HL-60/S4 treated with retinoic acid at 250 ng/mL for 4 days and 3 days (cell line): Measurements from ENCODE around the gene SGMS2.

ENCODE experiments used
- in situ Hi-C: fragments of 300-500 bp; cut with MboI; formaldehyde crosslinking; loops from 2 replicates; pipeline ENCODE4 v1.7.0; 2022; ENCODE audit warnings: low sequenced_read_pairs

The SGMS2 gene

GRCh38 chr4:107828315-107829090, 3.8 kb downstream of the SGMS2 start:
- in situ Hi-C loops: no loop called here

- in situ Hi-C loops: no loop called here
Observed at GRCh38 chr4:107831140-107831539, 6.4 kb downstream of the SGMS2 start.

DNA sequence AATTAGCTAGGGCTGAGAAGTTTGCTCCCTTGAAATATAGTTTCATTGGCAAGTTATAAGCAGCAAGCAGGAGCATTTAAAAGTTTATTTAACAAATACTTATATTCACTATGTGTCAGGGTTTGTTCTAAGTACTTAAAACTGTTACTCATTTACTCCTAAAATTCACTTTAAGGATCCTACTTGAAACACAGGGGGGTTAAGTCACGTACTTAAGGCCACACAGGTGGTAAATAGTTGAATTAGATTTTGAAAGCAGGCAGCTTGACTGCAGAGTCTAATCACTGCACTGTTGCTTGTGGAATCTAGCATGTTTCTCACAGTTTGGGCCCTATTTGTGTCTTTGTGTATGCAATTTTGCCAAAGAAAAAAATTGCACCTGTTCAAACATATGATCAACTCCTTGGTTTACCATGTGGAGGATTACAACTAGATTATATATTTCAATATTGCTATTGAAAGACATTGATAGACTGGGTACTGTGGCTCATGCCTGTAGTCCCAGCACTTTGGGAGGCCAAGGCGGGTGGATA, 7.6 kb downstream of the SGMS2 start:
- in situ Hi-C loops: no loop called here

GRCh38 chr4:107834241-107834794, 9.6 kb downstream of the SGMS2 start:
- in situ Hi-C loops: no loop called here

DNA sequence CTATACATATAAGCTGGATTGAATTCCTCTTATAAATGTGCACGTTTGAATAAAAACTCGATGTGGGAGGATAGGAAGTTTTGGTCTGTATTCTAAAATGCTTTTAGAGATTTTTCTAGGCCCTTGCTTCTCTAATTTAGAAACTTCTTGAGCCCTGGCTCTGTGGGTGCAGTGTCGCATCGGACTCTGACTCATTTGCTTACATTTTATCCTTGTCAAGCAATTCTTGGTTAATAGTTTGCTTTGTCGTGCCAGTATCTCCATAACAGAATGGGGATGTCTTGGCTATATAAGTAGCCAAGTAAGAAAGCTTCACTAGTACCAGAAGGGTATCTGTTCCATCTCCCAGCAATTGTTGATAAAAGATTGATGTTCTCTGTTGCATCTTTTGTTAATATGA, 10.7 kb downstream of the SGMS2 start:
- in situ Hi-C loops: no loop called here

- in situ Hi-C loops: no loop called here
Observed at GRCh38 chr4:107837317-107837716, 12.6 kb downstream of the SGMS2 start.

DNA sequence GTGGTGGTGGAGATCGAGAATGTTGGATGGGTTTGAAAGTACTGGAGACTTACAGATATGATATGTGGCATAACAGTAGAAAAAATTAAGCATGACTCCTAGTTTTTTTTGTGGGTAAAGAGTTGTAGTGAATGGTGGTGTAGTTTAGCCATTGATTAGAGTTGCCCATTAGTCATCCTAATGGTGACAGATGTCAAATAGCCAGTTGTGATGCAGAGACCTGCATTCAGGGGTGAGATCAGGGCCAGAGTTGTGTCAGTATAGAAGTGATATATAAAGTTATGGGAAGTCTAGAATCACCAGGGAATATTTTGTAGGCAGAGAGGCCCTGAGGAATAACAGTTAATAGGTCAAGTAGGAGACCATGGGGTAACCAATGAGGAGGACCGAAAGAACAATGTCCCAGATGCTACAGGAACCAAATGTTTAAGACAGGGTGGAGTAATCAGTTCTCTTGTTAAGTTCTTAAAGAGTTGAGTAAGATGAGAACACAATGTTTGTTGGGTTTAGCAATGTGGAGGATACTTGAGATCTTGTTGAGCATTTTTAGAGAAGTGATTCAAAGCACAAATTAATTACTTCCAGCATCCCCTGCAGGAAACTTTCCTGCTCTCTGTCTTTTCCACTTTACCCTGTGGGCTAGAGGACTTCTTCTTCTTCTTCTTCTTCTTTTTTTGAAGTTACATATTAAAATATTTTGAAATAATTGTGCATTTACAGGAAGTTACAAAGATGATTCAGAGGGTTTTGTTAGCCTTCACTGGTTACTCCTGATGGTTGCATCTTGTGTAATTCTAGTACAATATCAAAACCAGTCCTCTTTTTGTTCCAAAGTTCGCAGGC, 13.3 kb downstream of the SGMS2 start:
- in situ Hi-C loops: no loop called here

- in situ Hi-C loops: no loop called here
Observed at GRCh38 chr4:107838861-107839565, 14.3 kb downstream of the SGMS2 start.

DNA sequence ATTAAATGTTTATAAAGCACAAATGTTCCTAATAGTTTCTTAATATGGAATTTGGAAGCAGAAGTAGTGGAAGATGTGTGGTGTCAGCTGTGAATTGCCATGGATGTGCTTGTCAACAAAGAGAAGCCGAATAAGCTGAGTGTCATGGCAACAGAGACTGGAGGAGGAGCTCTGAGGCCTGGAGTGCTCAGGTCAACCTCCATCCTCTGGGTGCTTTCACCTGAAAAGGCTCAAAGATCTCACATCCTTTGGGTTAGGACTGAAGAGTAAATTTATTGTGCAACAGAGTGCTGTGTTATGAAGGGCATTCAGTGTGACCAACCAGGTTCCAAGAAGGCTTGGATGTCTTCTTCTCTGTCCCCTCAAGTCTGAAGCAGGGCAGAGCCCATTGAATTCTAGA, 18.7 kb downstream of the SGMS2 start:
- in situ Hi-C loops: no loop called here

DNA sequence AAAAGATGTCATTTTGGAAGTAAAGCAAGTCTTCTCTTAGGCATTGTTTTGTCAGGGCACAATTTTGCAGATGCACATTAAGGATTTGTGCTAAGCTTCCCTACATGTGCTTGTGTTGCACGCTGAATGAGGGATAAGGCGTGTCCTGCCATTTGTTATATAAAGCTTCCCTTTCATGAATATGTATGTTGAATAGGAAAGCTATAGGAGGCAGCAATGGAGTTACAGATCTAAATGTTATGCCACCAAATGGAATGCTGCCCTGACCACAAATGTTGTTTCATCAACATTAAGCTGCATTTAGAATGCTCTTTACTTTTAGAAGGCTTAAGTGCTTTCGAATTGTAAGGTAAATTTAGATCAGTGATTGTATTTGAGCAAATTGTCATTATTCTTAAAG, 20.9 kb downstream of the SGMS2 start:
- in situ Hi-C loops: no loop called here

- in situ Hi-C loops: no loop called here
Observed at GRCh38 chr4:107850438-107850837, 25.7 kb downstream of the SGMS2 start.

DNA sequence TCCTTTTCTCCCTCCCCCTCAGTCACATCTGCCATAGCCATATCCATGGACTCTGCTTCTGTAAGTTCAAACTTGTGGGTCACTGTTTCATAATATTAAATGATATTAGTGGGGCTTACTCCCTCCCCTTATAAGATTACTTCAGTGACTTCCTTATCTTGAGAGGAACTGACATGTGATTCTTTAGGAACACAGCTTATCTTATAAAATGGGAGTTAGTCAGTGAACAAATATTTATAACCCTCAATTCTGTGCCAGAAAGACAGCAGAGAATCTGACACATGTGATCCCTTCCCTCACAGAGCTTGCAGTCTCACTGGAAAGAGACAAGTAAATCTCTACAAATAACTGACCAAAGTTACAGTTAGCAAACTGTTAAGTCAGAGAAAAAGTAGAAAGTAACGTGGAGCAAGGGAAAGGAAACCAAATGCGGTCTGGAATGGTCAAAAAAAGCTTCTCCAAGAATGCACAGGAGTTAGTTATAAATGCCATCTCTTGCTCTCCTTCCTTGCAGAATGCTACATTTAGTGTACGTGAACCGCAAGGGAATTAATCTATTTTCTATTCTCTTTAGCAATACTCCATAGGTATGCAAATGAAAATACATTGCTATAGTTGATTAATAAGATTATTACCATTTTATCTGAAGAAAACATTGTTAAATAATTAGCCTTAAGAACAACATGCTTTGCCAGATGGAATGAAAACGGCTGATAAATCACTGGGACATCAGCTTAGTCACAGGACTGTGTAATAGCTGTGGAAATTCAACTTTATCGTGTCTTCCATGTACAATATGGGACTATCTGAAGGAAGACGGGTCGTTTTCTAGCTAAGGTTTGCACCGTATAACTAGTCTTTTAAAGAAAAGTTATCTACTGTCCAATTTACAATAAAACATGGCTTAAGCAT, 29.0 kb downstream of the SGMS2 start:
- in situ Hi-C loops: no loop called here

DNA sequence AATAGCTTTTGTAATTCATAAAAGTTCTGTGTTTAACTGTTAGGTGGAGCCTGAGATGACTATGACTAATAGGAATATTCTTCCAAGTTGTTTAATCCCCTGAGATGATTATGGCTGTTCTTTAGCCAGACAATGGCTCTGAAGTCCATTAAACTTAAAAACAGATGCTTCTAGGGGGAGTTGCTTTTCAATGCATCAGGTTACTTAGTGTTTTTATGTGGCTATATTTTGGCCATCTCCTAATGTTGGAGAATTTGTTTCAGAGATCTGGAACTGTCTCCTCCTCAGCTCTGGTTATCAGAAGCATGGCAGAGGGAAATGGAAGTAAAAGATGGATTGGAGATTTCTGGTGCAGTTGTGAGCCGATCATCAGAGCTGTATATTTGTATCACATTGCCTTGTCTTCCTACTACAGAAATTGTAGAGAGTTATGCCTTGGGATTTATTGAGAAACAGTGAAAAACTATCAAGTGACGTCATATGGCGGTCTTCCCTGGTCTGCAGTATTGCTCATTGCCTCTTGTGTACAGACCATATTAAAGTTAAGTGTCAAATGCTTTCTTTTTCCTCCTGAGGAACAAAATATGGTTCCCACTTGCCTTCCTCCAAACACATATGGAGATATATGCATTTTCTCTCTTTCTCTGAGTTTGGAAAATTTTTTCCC, 29.8 kb downstream of the SGMS2 start:
- in situ Hi-C loops: no loop called here

GRCh38 chr4:107855723-107856122, 31.0 kb downstream of the SGMS2 start:
- in situ Hi-C loops: no loop called here

DNA sequence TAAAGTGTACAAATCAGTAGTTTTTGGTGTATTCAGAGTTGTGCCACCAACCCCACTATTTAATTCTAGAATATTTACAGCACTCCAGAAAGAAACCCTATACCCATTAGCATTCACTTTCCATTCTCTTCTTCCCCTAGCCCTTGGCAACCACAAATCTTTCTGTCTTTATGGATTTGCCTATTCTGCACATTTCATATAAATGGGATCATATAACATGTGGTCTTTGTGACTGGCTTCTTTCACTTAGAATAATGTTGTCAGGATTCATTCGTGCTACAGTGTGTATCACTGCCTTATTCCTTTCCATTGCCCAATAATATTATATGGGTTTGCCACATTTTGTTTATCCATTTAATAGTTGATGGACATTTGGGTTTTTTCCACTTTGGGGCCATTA, 32.2 kb downstream of the SGMS2 start:
- in situ Hi-C loops: no loop called here

- in situ Hi-C loops: no loop called here
Observed at GRCh38 chr4:107857741-107858140, 33.0 kb downstream of the SGMS2 start.

- in situ Hi-C loops: no loop called here
Observed at GRCh38 chr4:107858158-107858742, 33.5 kb downstream of the SGMS2 start.

DNA sequence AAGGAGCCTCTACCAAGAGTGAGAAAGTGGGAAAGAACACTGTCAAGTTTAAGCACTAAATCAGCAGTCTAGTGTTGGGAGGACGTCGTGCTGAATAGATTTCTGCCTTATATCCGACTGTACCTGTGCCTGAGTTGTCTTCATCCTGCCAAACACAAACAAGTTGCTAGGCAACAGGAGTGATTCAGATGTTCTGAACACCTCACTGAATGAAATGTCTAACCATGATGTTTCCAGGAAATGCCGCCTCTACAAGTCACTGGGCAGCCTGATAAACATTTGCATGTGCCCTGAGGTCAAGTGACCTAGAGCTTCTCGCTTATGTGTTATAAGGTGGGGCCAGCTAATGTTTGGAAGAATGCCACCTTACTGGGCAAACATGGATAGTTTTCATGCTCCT, 37.9 kb downstream of the SGMS2 start:
- in situ Hi-C loops: no loop called here

GRCh38 chr4:107863416-107863815, 38.7 kb downstream of the SGMS2 start:
- in situ Hi-C loops: no loop called here
